Measurements from ENCODE around the gene RBBP6.
A peak's percentile ranks its signal among the peaks of the same experiment; 100 is the strongest.

The RBBP6 gene

GRCh38 chr16:24536671-24537070 lies 2.7 kb upstream of the RBBP6 start:
- H3K4me3 ChIP-seq (ENCODE audit: low read length): no peak overlapping the region
- no peak for DNase-seq (ENCODE audit: low read depth)
- TF ChIP-seq CTCF (conservative IDR thresholded peaks at IDR 0.05; ENCODE audit: low read depth, low read length): no peak

GRCh38 chr16:24537474-24538337 lies 1.7 kb upstream of the RBBP6 start:
- no peak for TF ChIP-seq CTCF (conservative IDR thresholded peaks at IDR 0.05; ENCODE audit: low read depth, low read length)
- no peak for DNase-seq (ENCODE audit: low read depth)
- no peak overlapping the region for H3K4me3 ChIP-seq (ENCODE audit: low read length)

GRCh38 chr16:24538756-24539294 lies 541 bp upstream of the RBBP6 start:
- peak overlapping the region; percentile 76 for H3K4me3 ChIP-seq (ENCODE audit: low read length)
- peak; percentile 15 for TF ChIP-seq CTCF (conservative IDR thresholded peaks at IDR 0.05; ENCODE audit: low read depth, low read length)
- no peak for DNase-seq (ENCODE audit: low read depth)

- peak overlapping the region; percentile 97 for H3K4me3 ChIP-seq (ENCODE audit: low read length)
- no peak for TF ChIP-seq CTCF (conservative IDR thresholded peaks at IDR 0.05; ENCODE audit: low read depth, low read length)
- no peak for DNase-seq (ENCODE audit: low read depth)
Observed at GRCh38 chr16:24539850-24540601, 660 bp downstream of the RBBP6 start.

- peak overlapping the region; percentile 97 for H3K4me3 ChIP-seq (ENCODE audit: low read length)
- TF ChIP-seq CTCF (conservative IDR thresholded peaks at IDR 0.05; ENCODE audit: low read depth, low read length): no peak
- no peak for DNase-seq (ENCODE audit: low read depth)
Observed at GRCh38 chr16:24540602-24541210, 1.3 kb downstream of the RBBP6 start.

- DNase-seq (ENCODE audit: low read depth): no peak
- TF ChIP-seq CTCF (conservative IDR thresholded peaks at IDR 0.05; ENCODE audit: low read depth, low read length): no peak
- H3K4me3 ChIP-seq (ENCODE audit: low read length): peak overlapping the region; percentile 97
Observed at GRCh38 chr16:24541233-24541933, 2.0 kb downstream of the RBBP6 start.

All from retinal pigment epithelial cell (primary cell).